ENCODE measurements around the gene STAMBP.
"Not testable (repeated sequence)": the region's sequence is repeated elsewhere in the genome, so short reads cannot be mapped to it uniquely, and the experiment has no call there.

STAMBP gene

GRCh38 chr2:73868204-73868978 is 39.6 kb downstream of the STAMBP start:
- TF ChIP-seq, protein P1, sequence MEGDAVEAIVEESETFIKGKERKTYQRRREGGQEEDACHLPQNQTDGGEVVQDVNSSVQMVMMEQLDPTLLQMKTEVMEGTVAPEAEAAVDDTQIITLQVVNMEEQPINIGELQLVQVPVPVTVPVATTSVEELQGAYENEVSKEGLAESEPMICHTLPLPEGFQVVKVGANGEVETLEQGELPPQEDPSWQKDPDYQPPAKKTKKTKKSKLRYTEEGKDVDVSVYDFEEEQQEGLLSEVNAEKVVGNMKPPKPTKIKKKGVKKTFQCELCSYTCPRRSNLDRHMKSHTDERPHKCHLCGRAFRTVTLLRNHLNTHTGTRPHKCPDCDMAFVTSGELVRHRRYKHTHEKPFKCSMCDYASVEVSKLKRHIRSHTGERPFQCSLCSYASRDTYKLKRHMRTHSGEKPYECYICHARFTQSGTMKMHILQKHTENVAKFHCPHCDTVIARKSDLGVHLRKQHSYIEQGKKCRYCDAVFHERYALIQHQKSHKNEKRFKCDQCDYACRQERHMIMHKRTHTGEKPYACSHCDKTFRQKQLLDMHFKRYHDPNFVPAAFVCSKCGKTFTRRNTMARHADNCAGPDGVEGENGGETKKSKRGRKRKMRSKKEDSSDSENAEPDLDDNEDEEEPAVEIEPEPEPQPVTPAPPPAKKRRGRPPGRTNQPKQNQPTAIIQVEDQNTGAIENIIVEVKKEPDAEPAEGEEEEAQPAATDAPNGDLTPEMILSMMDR (IDR thresholded peaks at IDR 0.05; ENCODE audit: low read depth, low read length): no peak
- H3K4me3 ChIP-seq (ENCODE audit: low read depth, low read length): no peak overlapping the region

- TF ChIP-seq, protein P1 (IDR thresholded peaks at IDR 0.05; ENCODE audit: low read depth, low read length): no peak
- no peak overlapping the region for H3K4me3 ChIP-seq (ENCODE audit: low read depth, low read length)
These were observed 41.3 kb downstream of the STAMBP start for GRCh38 chr2:73870084-73870483.

DNA sequence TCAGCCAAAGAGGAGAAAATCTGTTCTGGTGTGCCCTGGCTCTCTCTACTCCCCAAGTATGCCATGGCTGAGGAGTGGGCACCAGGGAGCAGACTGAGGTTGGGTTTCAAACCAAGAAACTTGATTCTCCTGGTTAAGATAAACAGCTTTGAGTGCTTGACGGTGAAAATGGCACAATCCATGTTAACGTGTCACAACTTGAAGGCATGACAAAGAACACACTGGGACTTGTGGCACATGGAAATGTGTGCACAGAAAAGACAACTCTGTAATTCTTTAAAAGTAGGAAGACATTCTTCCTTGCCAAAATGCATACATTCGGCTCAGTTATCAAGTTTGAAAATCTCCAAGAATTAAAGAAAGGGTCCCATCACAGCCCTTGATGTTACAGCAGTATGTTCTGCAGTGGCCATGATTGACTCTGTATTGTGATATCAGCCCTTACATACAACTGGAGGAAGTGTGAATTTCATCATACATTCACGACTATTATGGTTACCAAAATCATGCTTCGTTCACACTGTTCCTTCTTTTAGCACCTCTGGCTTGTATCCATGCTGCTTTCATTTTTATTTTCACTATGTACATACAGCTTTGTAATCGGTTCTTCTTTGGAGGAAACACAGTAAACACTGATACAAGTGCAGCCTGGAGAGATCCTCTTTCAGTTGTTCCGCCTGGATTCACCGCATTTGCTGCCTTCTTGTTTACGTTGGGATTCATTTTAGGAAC is 48.5 kb downstream of the STAMBP start:
- no peak overlapping the region for H3K4me3 ChIP-seq (ENCODE audit: low read depth, low read length)
- TF ChIP-seq, protein P1 (IDR thresholded peaks at IDR 0.05; ENCODE audit: low read depth, low read length): no peak

DNA sequence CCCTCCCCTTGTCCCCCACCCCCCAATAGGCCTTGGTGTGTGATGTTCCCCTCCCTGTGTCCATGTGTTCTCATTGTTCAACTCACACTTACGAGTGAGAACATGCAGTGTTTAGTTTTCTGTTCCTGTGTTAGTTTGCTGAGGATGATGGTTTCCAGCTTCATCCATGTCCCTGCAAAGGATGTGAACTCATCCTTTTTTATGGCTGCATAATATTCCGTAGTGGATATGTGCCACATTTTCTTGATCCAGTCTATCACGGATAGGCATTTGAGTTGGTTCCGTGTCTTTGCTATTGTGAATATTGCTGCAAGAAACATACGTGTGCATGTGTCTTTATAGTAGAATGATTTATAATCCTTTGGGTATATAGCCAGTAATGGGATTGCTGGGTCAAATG is 49.2 kb downstream of the STAMBP start:
- H3K4me3 ChIP-seq (ENCODE audit: low read depth, low read length): not testable (repeated sequence)

DNA sequence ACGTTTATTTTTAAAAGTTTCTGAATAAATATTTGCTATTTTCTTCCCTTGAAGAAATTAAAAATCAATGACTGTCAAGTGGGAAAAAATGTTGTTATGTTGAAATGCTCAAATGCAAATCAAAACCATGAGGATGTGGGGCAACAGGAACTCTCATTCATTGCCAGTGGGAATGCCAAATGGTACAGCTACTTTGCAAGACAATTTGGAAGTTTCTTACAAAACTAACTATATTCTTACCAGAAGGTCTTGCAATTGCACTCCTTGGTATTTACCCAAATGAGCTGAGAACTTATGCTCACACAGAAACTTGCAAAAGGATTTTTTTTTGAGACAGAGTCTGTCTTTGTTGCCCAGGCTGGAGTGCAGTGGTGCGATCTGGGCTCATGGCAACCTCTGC is 56.6 kb downstream of the STAMBP start:
- TF ChIP-seq, protein P1 (IDR thresholded peaks at IDR 0.05; ENCODE audit: low read depth, low read length): no peak
- no peak overlapping the region for H3K4me3 ChIP-seq (ENCODE audit: low read depth, low read length)

- H3K4me3 ChIP-seq (ENCODE audit: low read depth, low read length): no peak overlapping the region
- TF ChIP-seq, protein P1 (IDR thresholded peaks at IDR 0.05; ENCODE audit: low read depth, low read length): no peak
These were observed 57.6 kb downstream of the STAMBP start for GRCh38 chr2:73886357-73886756.

DNA sequence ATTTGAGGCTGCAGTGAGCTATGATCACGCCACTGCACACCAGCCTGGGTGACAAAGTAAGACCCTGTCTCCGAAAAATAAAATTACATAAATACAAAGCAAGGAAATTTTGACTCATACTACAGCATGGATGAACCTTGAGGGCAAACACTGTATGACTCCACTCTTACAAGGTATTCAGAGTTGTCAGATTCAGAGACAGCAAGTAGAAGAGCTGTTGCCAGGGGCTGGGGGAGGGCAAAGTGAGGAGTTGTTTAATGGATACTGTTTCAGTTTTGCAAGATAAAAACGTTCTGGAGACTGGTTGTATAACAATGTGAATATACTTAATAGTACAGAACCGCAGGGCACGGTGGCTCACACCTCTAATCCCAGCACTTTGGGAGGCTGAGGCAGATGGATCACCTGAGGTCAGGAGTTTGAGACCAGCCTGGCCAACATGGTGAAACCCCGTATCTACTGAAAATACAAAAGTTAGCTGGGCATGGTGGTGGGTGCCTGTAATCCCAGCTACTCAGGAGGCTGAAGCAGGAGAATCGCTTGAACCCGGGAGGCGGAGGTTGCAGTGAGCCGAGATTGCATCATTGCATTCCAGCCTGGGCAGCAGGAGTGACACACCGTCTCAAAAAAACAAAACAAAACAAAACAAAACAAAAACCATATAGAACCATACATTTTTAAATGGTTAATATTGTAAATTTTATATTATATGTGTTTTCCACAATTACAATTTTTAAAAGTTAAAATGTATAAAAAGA is 59.0 kb downstream of the STAMBP start:
- H3K4me3 ChIP-seq (ENCODE audit: low read depth, low read length): not testable (repeated sequence)

GRCh38 chr2:73888388-73888787 is 59.6 kb downstream of the STAMBP start:
- H3K4me3 ChIP-seq (ENCODE audit: low read depth, low read length): no peak overlapping the region
- TF ChIP-seq, protein P1 (IDR thresholded peaks at IDR 0.05; ENCODE audit: low read depth, low read length): no peak
